ENCODE results near the gene MDN1. TPM values are rescaled to one million over a fixed set of nuclear protein-coding genes. Genes with fewer than 3 reads are reported as not detected.
"Not testable (repeated sequence)": the region's sequence is repeated elsewhere in the genome, so short reads cannot be mapped to it uniquely, and the experiment has no call there.

Gene MDN1
- total and polyA plus RNA-seq, 5 donors: 15.4 to 29.6 (median 24.0) TPM

DNA sequence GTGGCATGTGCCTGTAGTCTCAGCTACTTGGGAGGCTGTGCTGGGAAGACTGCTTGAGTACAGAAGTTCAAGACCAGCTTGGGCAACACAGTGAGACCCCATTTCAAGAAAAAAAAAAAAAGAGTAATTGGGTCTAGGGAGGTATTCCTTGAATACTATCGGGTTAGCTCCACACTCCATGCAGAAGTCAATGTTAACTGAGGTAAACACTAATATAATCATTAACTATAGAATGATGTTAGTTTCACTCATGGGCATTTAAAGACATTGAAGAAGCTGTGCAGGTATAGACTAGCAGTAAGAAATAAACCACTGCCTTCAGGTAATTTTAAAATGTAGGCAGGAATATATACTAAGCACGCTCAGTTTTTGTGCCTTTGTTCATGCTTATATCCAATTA is 32.6 kb downstream of the MDN1 start:
- Histone ChIP-seq H3K27me3 (ENCODE audit: control insufficient read depth, insufficient read depth) (no peaks in the 10 kb centered on the region), H3K4me1 (ENCODE audit: control insufficient read depth, insufficient read depth, low read length) (no peaks in the 10 kb centered on the region), H3K4me3 (ENCODE audit: low read length) (no peak overlapping the region), H3K27ac (ENCODE audit: low read length) (no peak overlapping the region), H3K9me3 (ENCODE audit: control insufficient read depth, low read length) (no peaks in the 10 kb centered on the region)
- DNase-seq (no peak), ATAC-seq (no peak)
- WGBS: 98% methylated on average over 2 of the region's 2 CpGs
- intact Hi-C loops (cut with DNase I): no loop called here

DNA sequence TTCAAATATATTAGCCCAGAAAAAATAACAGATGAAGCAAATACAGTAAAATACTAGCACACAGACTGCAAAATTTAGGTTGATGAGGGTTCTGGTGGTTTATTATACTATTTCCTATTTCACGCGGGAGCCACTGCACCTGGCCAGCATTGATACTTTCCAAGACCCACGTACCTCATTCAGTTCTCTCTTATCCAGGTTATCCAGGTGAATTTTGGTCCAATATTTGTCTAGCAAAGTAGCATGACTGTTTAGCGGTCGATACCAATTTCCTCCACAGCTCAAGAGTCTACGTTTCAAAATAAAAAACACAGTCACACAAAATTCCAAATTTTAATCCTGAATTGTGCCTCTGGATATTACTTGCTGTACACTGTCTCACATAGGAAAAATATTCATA is 34.8 kb downstream of the MDN1 start:
- DNase-seq (no peak), ATAC-seq (no peak)
- WGBS: 97% methylated on average over 6 of the region's 6 CpGs
- no peaks in the 10 kb centered on the region for H3K4me1 ChIP-seq (ENCODE audit: control insufficient read depth, insufficient read depth, low read length)
- H3K9me3 ChIP-seq (ENCODE audit: control insufficient read depth, low read length): no peaks in the 10 kb centered on the region
- H3K27ac ChIP-seq (ENCODE audit: low read length): no peak overlapping the region
- H3K4me3 ChIP-seq (ENCODE audit: low read length): no peak overlapping the region
- no peaks in the 10 kb centered on the region for H3K27me3 ChIP-seq (ENCODE audit: control insufficient read depth, insufficient read depth)
- intact Hi-C loops (cut with DNase I): no loop called here

DNA sequence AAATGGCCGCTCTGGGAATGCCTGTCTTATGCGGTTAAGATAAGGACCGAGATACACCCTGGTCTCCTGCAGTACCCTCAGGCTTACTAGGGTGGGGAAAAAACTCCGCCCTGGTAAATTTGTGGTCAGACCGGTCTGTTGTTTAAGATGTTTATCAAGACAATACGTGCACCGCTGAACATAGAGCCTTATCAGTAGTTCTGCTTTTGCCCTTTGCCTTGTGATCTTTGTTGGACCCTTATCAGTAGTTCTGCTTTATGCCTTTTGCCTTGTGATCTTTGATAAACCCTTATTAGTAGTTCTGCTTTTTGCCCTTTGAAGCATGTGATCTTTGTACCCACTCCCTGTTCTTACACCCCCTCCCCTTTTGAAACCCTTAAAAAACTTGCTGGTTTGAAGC is 36.3 kb downstream of the MDN1 start:
- H3K4me1 ChIP-seq (ENCODE audit: control insufficient read depth, insufficient read depth, low read length); H3K27ac ChIP-seq (ENCODE audit: low read length); ATAC-seq; H3K9me3 ChIP-seq (ENCODE audit: control insufficient read depth, low read length); H3K4me3 ChIP-seq (ENCODE audit: low read length); intact Hi-C loops (cut with DNase I); DNase-seq; H3K27me3 ChIP-seq (ENCODE audit: control insufficient read depth, insufficient read depth): not testable (repeated sequence)
- 93% methylated on average over 7 of the region's 7 CpGs for WGBS

DNA sequence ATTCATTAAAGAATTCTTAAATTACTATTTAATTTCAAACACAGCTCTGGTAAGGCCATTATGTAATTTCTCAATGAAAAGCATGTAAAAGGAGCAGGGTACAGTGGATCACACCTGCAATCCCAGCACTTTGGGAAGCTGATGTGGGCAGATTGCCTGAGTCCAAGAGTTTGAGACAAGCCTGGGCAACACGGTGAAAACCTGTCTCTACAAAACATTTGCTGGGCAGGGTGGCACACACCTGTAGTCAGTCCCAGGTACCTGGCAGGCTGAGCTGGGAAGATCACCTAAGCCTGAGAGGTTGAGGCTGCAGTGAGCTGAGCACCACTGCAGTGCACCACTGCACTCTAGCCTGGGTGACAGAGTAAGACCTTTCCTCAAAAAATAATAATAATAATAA is 37.4 kb downstream of the MDN1 start:
- 91% methylated on average over 1 of the region's 1 CpG for WGBS
- no peak for ATAC-seq
- intact Hi-C loops (cut with DNase I): no loop called here

DNA sequence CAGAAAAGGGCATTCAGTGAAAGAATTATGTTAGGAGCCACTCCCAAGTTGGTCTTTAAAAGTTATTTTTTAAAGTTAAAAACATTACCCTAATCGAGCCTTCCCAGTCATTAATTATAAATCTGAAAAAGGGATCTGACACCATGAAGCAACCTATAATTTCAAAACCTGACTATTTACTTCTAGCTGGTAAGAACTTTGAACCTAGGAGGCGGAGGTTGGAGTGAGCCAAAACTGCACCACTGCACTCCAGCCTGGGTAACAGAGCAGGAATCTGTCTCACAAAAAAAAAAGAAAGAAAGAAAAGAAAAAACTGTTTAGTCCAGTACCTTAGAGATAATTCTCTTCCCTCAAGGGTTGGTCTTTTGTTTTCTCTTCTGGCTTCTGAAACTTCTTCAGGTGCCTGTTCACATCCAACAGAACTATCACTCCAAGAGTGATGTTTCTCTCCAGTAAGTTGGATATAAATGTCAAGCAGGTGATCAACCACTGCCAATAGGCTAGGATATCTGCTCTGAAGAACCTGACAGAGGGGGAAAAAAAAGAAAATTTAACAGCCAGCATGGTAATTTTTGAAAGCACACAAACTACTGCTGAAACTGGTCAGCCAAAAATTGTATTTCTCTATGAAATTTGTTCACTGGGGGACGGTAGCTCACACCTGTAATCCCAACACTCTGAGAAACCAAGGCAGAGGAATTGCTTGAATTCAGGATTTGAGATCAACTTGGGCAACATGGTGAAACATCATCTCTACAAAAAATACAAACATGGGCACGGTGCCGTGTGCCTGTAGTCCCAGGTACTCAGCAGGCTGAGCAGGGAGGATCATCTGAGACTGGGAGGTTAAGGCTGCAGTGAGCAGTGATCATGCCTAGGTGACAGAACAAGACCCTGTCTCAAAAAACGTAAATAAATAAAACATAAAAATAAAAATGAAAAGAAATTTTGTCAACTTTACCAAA is 38.2 kb downstream of the MDN1 start:
- intact Hi-C loops (cut with DNase I): no loop called here
- DNase-seq (no peak), ATAC-seq (no peak)
- no peak overlapping the region for H3K27ac ChIP-seq (ENCODE audit: low read length)
- H3K4me3 ChIP-seq (ENCODE audit: low read length): no peak overlapping the region
- 96% methylated on average over 6 of the region's 6 CpGs for WGBS
- no peaks in the 10 kb centered on the region for H3K9me3 ChIP-seq (ENCODE audit: control insufficient read depth, low read length)
- H3K27me3 ChIP-seq (ENCODE audit: control insufficient read depth, insufficient read depth): no peaks in the 10 kb centered on the region
- H3K4me1 ChIP-seq (ENCODE audit: control insufficient read depth, insufficient read depth, low read length): no peaks in the 10 kb centered on the region

More for the DNA sequence above, 37.4 kb downstream of the MDN1 start:
- Histone ChIP-seq H3K27me3 (ENCODE audit: control insufficient read depth, insufficient read depth) (no peaks in the 10 kb centered on the region), H3K27ac (ENCODE audit: low read length) (no peak overlapping the region), H3K4me3 (ENCODE audit: low read length) (no peak overlapping the region), H3K4me1 (ENCODE audit: control insufficient read depth, insufficient read depth, low read length) (no peaks in the 10 kb centered on the region), H3K9me3 (ENCODE audit: control insufficient read depth, low read length) (no peaks in the 10 kb centered on the region)
- DNase-seq: no peak

DNA sequence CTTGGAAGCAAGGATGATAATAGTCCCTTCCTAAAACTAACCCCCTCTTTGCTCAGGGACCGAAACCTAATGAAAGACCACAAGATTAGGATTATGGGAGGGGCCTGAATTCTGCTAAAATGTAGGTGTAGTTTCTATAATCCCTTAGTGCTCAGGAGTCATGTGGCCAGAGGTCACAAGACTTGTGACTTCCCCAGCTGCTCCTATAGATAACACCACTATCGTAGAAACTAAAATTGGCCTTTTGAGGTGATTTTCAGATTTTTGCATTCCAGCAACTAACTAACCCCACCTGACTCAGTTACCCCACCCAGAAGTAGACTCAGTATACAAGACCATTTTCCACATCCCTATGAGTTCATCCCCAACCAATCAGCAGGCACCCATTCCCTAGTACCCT is 42.1 kb downstream of the MDN1 start:
- no peaks in the 10 kb centered on the region for H3K27me3 ChIP-seq (ENCODE audit: control insufficient read depth, insufficient read depth)
- no peak overlapping the region for H3K4me3 ChIP-seq (ENCODE audit: low read length)
- H3K27ac ChIP-seq (ENCODE audit: low read length): no peak overlapping the region
- no peak for ATAC-seq
- H3K9me3 ChIP-seq (ENCODE audit: control insufficient read depth, low read length): no peaks in the 10 kb centered on the region
- no peak for DNase-seq
- H3K4me1 ChIP-seq (ENCODE audit: control insufficient read depth, insufficient read depth, low read length): no peaks in the 10 kb centered on the region
- intact Hi-C loops (cut with DNase I): no loop called here
- 96% methylated on average over 2 of the region's 2 CpGs for WGBS

DNA sequence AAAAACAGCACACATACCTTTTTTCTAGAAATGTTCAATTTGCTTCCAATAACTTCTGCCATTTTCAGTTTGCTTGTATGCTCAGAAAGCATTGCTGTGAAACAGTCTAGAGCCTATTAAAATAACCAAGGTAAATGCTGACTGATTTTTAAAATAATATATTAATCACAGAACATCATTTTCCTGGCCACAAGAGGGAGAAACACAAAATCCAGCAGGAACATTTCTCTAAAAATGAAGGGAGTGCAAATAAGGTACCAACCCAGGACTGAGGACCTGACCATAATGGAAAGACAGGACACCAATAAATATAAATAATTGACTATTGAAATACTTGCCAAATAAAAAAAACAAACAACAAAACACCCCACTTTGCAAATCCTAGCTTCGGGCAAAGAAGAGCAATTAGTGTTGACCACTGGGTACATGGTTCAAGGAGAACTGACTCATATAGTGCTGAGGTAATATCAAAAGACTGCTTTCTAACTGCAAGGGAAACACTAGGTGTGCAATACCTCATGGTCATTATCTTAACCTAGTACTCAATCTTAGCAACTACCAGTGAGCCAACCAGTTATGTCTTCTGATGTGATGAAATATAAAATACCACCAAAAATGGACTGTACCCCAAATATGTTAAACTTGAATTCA is 42.9 kb downstream of the MDN1 start:
- Histone ChIP-seq H3K4me3 (ENCODE audit: low read length) (no peak overlapping the region), H3K4me1 (ENCODE audit: control insufficient read depth, insufficient read depth, low read length) (no peaks in the 10 kb centered on the region), H3K27me3 (ENCODE audit: control insufficient read depth, insufficient read depth) (no peaks in the 10 kb centered on the region), H3K9me3 (ENCODE audit: control insufficient read depth, low read length) (no peaks in the 10 kb centered on the region), H3K27ac (ENCODE audit: low read length) (no peak overlapping the region)
- ATAC-seq: no peak
- 100% methylated on average over 1 of the region's 1 CpG for WGBS
- intact Hi-C loops (cut with DNase I): no loop called here
- DNase-seq: no peak

DNA sequence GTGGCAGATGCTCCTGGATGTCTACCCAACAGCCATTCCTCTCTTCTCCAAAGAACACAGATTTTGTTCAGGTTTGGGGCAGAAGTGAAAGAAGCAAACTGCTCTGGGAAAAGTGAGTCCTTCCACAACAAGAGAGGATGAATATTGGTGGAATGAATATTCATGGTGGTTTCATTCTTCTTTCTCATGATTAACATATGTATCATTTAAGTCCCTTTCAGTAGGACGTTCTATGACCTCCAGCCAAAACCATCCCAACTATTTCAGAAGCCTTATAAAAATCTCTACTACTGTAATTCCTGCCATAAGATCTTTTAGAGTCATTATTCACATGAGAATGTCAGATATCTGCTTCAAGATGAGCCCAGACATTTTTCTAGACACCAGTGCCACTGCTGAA is 44.4 kb downstream of the MDN1 start:
- Histone ChIP-seq H3K4me1 (ENCODE audit: control insufficient read depth, insufficient read depth, low read length) (no peaks in the 10 kb centered on the region), H3K4me3 (ENCODE audit: low read length) (no peak overlapping the region), H3K27ac (ENCODE audit: low read length) (no peak overlapping the region), H3K27me3 (ENCODE audit: control insufficient read depth, insufficient read depth) (no peaks in the 10 kb centered on the region), H3K9me3 (ENCODE audit: control insufficient read depth, low read length) (no peaks in the 10 kb centered on the region)
- 90% methylated on average over 1 of the region's 1 CpG for WGBS
- no peak for ATAC-seq
- no peak for DNase-seq
- intact Hi-C loops (cut with DNase I): no loop called here

DNA sequence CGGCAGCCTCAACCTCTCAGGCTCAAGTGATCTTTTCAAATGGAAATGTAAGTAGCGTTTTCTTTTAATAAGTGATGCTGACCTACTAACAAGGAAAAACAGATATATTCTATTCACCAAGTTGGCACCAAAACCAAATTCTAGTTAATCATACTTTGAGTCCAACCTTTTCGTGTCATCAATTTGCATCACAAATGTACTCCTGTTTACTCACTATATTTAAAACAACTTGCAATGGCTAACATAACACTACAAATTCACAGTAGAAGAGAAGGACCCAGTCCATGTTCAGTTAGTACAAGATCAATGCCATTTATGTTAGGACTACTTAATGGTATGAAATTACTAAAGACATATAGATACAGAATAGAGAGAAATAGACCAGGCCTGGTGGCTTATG is 50.0 kb downstream of the MDN1 start:
- 95% methylated on average over 3 of the region's 3 CpGs for WGBS
- DNase-seq: no peak
- intact Hi-C loops (cut with DNase I): no loop called here
- ATAC-seq: no peak
- Histone ChIP-seq H3K4me3 (ENCODE audit: low read length) (no peak overlapping the region), H3K9me3 (ENCODE audit: control insufficient read depth, low read length) (no peaks in the 10 kb centered on the region), H3K27me3 (ENCODE audit: control insufficient read depth, insufficient read depth) (no peaks in the 10 kb centered on the region), H3K4me1 (ENCODE audit: control insufficient read depth, insufficient read depth, low read length) (no peaks in the 10 kb centered on the region), H3K27ac (ENCODE audit: low read length) (no peak overlapping the region)

DNA sequence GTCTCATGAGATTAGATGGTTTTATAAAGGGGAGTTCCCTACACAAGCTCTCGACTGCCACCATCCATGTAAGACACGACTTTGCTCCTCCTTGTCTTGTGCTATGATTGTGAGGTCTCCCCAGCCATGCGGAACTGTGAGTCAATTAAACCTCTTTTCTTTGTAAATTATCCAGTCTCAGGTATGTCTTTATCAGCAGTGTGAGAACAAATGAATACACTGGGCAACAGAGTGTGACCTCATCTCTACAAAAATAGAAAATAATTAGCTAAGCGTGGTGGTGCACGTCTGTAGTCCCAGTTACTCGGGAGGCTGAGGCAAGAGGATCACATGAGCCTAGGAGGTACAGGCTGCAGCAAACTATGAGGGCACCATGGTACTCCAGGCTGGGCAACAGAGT is 51.3 kb downstream of the MDN1 start:
- no peak overlapping the region for H3K4me3 ChIP-seq (ENCODE audit: low read length)
- no peak overlapping the region for H3K27ac ChIP-seq (ENCODE audit: low read length)
- no peaks in the 10 kb centered on the region for H3K4me1 ChIP-seq (ENCODE audit: control insufficient read depth, insufficient read depth, low read length)
- intact Hi-C loops (cut with DNase I): no loop called here
- no peaks in the 10 kb centered on the region for H3K27me3 ChIP-seq (ENCODE audit: control insufficient read depth, insufficient read depth)
- no peak for ATAC-seq
- 87% methylated on average over 6 of the region's 6 CpGs for WGBS
- no peaks in the 10 kb centered on the region for H3K9me3 ChIP-seq (ENCODE audit: control insufficient read depth, low read length)
- DNase-seq: no peak

DNA sequence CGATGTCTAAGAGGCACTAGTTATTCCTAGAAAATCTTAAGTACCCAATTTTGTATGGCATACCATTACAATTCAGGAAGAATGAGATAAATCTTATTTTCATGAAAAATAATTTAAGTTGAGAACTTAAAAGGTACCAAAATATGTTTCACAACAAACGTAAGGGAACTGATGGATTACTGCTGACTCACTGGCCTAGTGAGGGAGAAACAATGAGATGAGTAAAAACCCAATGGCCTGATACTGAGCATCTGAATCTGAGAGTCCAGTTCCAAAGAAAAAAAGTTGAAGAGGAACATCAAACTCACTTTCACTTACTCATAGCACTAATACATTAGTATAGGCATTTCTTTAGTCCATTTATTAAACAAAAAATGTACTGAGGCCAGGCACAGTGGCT is 56.0 kb downstream of the MDN1 start:
- no peak overlapping the region for H3K4me3 ChIP-seq (ENCODE audit: low read length)
- no peak for ATAC-seq
- 81% methylated on average over 2 of the region's 2 CpGs for WGBS
- H3K27me3 ChIP-seq (ENCODE audit: control insufficient read depth, insufficient read depth): no peaks in the 10 kb centered on the region
- DNase-seq: no peak
- no peak overlapping the region for H3K27ac ChIP-seq (ENCODE audit: low read length)
- intact Hi-C loops (cut with DNase I): no loop called here
- no peaks in the 10 kb centered on the region for H3K9me3 ChIP-seq (ENCODE audit: control insufficient read depth, low read length)
- H3K4me1 ChIP-seq (ENCODE audit: control insufficient read depth, insufficient read depth, low read length): no peaks in the 10 kb centered on the region

Data from right cardiac atrium (tissue), 5 donors.